GM12878 (cell line): ENCODE data around the gene SORCS2. TPM values are rescaled to one million over a fixed set of nuclear protein-coding genes. Genes with fewer than 3 reads are reported as not detected.

Experiments
- ATAC-seq: fragments of 200-7000 bp; cut with Tn5 transposase; 3 replicates; pipeline ENCODE4 v1.9.1; 2020; ENCODE audit warnings: mild to moderate bottlenecking, moderate library complexity
- BruUV-seq: library from RNA; stranded (reverse); fragments of 400-500 nt; replicated peaks from 2 replicates; lab custom pipeline; 2021; lab: Mats Ljungman, UMichigan
- CTCF ChIA-PET: fragments of 300-600 bp; sonication (Branson Sonifier 250); formaldehyde crosslinking; extraction: SDS; loops from one replicate; lab custom pipeline; 2021; ENCODE audit warnings: inconsistent platforms; lab: Yijun Ruan, JAX
- POLR2A ChIA-PET: fragments of 350-600 bp; formaldehyde crosslinking; extraction: SDS; loops from one replicate; lab custom pipeline; 2021; ENCODE audit warnings: inconsistent platforms; lab: Charles Lee
- RAD21 ChIA-PET: fragments of 300-600 bp; sonication (Branson Sonifier 250); formaldehyde crosslinking; loops from one replicate; lab custom pipeline; 2023; ENCODE audit warnings: antibody characterized with exemption; ENCODE audit not compliant: unreplicated experiment; lab: Charles Lee
- SMC1A ChIA-PET: fragments of 300-600 bp; sonication (Branson Sonifier 250); formaldehyde crosslinking; loops from one replicate; lab custom pipeline; 2023; ENCODE audit not compliant: unreplicated experiment, uncharacterized antibody; lab: Charles Lee
- DNase-seq: peaks from one replicate; pipeline ENCODE4 v3.0.0-alpha.2; 2011; ENCODE audit warnings: low read depth, low spot score
- FAIRE-seq: peaks from 3 replicates; lab custom pipeline; 2011; peaks lifted over from hg19 to GRCh38; lab: Jason Lieb, UNC
- H2AFZ ChIP-seq: 2 replicates; pipeline ENCODE4 v1.6.0; 2011; ENCODE audit warnings: low read depth, low read length, control low read depth; ENCODE audit not compliant: control insufficient read depth
- H3K27ac ChIP-seq: 2 replicates; pipeline ENCODE4 v1.5.1; 2011; ENCODE audit warnings: control low read depth; ENCODE audit not compliant: control insufficient read depth, insufficient read depth
- H3K27me3 ChIP-seq, 2 experiments: replicated peaks in 1 of 2; 2 replicates each; pipeline versions ENCODE4 v1.6.0 to v1.6.1; 2011; ENCODE audit warnings: low read length in 1 of 2; ENCODE audit not compliant: control insufficient read depth in 2 of 2, insufficient read depth in 2 of 2
- H3K36me3 ChIP-seq, 2 experiments: 2 replicates each; pipeline ENCODE4 v1.5.1; 2011; ENCODE audit warnings: low read length in 1 of 2; ENCODE audit not compliant: control insufficient read depth in 2 of 2, insufficient read depth in 2 of 2
- H3K4me1 ChIP-seq: 2 replicates; pipeline ENCODE4 v1.6.1; 2011; ENCODE audit warnings: mild to moderate bottlenecking, low read length, moderate library complexity, mixed read lengths; ENCODE audit not compliant: control insufficient read depth, insufficient read depth
- H3K4me2 ChIP-seq: 2 replicates; pipeline ENCODE4 v1.6.0; 2011; ENCODE audit warnings: control low read depth; ENCODE audit not compliant: control insufficient read depth, insufficient read depth
- H3K4me3 ChIP-seq: fragments of 200-600 bp; sonication (generic); 2 replicates; pipeline ENCODE4 v1.5.1; 2016
- H3K79me2 ChIP-seq: 2 replicates; pipeline ENCODE4 v1.6.0; 2011; ENCODE audit warnings: low read length; ENCODE audit not compliant: control insufficient read depth, insufficient read depth
- H3K9ac ChIP-seq: 2 replicates; pipeline ENCODE4 v1.8.0; 2011; ENCODE audit warnings: low read length, control low read depth, mixed read lengths; ENCODE audit not compliant: control insufficient read depth, insufficient read depth
- H3K9me3 ChIP-seq: replicated peaks from 3 replicates; pipeline ENCODE4 v1.5.1; 2011; ENCODE audit warnings: mild to moderate bottlenecking, low read length; ENCODE audit not compliant: control insufficient read depth, insufficient read depth
- H4K20me1 ChIP-seq: 2 replicates; pipeline ENCODE4 v1.6.0; 2011; ENCODE audit not compliant: control insufficient read depth, insufficient read depth
- BHLHE40 ChIP-seq, 2 experiments: fragments of 450-650 bp in 1 of 2; IDR thresholded peaks; 2 replicates each; pipeline ENCODE4 v1.6.1; 2011 to 2017; ENCODE audit warnings: low read depth in 2 of 2, borderline replicate concordance in 1 of 2, improper control_type of control experiment in 1 of 2, low read length in 1 of 2, mild to moderate bottlenecking in 1 of 2
- FOXM1 ChIP-seq: IDR thresholded peaks from 2 replicates; pipeline ENCODE4 v1.6.1; 2012; ENCODE audit warnings: low read depth, mild to moderate bottlenecking, inconsistent platforms, low read length, moderate library complexity
- SMAD5 ChIP-seq: IDR thresholded peaks from 2 replicates; pipeline ENCODE4 v1.6.1; 2016; ENCODE audit warnings: antibody characterized with exemption, low read depth
- SP1 ChIP-seq: IDR thresholded peaks from one replicate; pipeline ENCODE4 v1.6.1; 2011; ENCODE audit warnings: low read depth, low read length
- USF2 ChIP-seq: IDR thresholded peaks from 2 replicates; pipeline ENCODE4 v1.6.1; 2011; ENCODE audit warnings: low read depth, low read length, improper control_type of control experiment, borderline replicate concordance
- WGBS: methylation state at CpG from one replicate; pipeline ENCODE4 v1.1.6; 2016; ENCODE audit warnings: low lambda C conversion rate; ENCODE audit not compliant: insufficient replicate concordance, insufficient coverage; ENCODE audit errors: missing lambda C conversion rate; 5-methylcytosine and 5-hydroxymethylcytosine counted together
- in situ Hi-C: fragments of 300-500 bp; cut with MboI; formaldehyde crosslinking; loops from 9 replicates; pipeline ENCODE4 v1.14.3; 2018; ENCODE audit warnings: mixed read lengths
- intact Hi-C: fragments of 100-400 bp; cut with micrococcal nuclease; formaldehyde crosslinking; loops from one replicate; pipeline ENCODE4 v1.14.2; 2022; ENCODE audit not compliant: unreplicated experiment
- polyA plus RNA-seq, 11 experiments: library from polyadenylated mRNA; depleted of rRNA in 4 of 11; unstranded in 6 of 11; stranded (reverse) in 5 of 11; fragments of >200 nt; fragmentation: Nextera tagmentation in 4 of 11; fragmentation: Illumina TruSeq in 1 of 11; extraction: Ambion mirVana in 4 of 11; extraction: Trizol in 1 of 11; gene quantifications; 1 replicate in 1 of 11; 2 replicates in 10 of 11; pipeline versions ENCODE4 v1.2.1 to v1.2.3, GENCODE V29; 2011 to 2016; ENCODE audit warnings: inconsistent platforms in 2 of 11, missing spikeins in 2 of 11, low read depth in 1 of 11
- total RNA-seq, 4 experiments: library from RNA; depleted of rRNA in 3 of 4; stranded (reverse); fragments of >200 nt in 3 of 4; fragmentation: Illumina TruSeq in 1 of 4; extraction: Trizol in 1 of 4; gene quantifications; 2 replicates each; pipeline versions ENCODE4 v1.2.1 to v1.2.3, GENCODE V29; 2013 to 2021
- TF ChIP-seq, protein P1 (sequence below): fragments of 450-650 bp; formaldehyde crosslinking; IDR thresholded peaks from 2 replicates; pipeline ENCODE4 v1.5.0; 2022; ENCODE audit warnings: mild to moderate bottlenecking, missing genetic modification characterization
- TF ChIP-seq, protein P2 (sequence below): IDR thresholded peaks from 2 replicates; pipeline ENCODE4 v1.6.1; 2012; ENCODE audit warnings: low read depth, low read length, improper control_type of control experiment

The SORCS2 gene
- total and polyA plus RNA-seq, 10 of the 15 experiments (the other 5 are each of a cell fraction or from before 2014, with no cell fraction given), result 0.01 to 0.15 (median 0.05) TPM; not detected in 5

GRCh38 chr4:7287274-7287917 is 95.1 kb downstream of the SORCS2 start:
- Histone ChIP-seq H3K4me3 (no peak overlapping the region), H3K79me2 (no peaks in the 10 kb centered on the region), H3K4me1 (no peaks in the 10 kb centered on the region), H3K27me3 (peaks cover 0 to 3% of the 10 kb centered on the region in 2 experiments; a peak in 3 of 4 replicates), H4K20me1 (no peaks in the 10 kb centered on the region), H3K9ac (no peak overlapping the region), H2AFZ (no peak overlapping the region), H3K9me3 (no peaks in the 10 kb centered on the region), H3K36me3 (no peaks in the 10 kb centered on the region), H3K4me2 (no peak overlapping the region), H3K27ac (no peak overlapping the region)
- in situ Hi-C loops, result no loop called here
- no TSS peak for BruUV-seq
- no peak for DNase-seq
- ChIA-PET SMC1A (no interaction called here), POLR2A (no interaction called here), CTCF (no interaction called here), RAD21 (no interaction called here)
- 15% methylated on average over 20 of the region's 20 CpGs for WGBS
- intact Hi-C loops, result no loop called here
- TF ChIP-seq USF2 (no peak), SP1 (no peak), FOXM1 (no peak), SMAD5 (no peak), BHLHE40 (IDR thresholded peaks at IDR 0.05; ENCODE audit: borderline replicate concordance in 1 of 2, low read depth in 2 of 2, low read length in 1 of 2) (0 out of 4 replicates have a peak, but pooled peaks of 1 of the 2 experiments have one; percentile 33)
- TF ChIP-seq, protein P1, sequence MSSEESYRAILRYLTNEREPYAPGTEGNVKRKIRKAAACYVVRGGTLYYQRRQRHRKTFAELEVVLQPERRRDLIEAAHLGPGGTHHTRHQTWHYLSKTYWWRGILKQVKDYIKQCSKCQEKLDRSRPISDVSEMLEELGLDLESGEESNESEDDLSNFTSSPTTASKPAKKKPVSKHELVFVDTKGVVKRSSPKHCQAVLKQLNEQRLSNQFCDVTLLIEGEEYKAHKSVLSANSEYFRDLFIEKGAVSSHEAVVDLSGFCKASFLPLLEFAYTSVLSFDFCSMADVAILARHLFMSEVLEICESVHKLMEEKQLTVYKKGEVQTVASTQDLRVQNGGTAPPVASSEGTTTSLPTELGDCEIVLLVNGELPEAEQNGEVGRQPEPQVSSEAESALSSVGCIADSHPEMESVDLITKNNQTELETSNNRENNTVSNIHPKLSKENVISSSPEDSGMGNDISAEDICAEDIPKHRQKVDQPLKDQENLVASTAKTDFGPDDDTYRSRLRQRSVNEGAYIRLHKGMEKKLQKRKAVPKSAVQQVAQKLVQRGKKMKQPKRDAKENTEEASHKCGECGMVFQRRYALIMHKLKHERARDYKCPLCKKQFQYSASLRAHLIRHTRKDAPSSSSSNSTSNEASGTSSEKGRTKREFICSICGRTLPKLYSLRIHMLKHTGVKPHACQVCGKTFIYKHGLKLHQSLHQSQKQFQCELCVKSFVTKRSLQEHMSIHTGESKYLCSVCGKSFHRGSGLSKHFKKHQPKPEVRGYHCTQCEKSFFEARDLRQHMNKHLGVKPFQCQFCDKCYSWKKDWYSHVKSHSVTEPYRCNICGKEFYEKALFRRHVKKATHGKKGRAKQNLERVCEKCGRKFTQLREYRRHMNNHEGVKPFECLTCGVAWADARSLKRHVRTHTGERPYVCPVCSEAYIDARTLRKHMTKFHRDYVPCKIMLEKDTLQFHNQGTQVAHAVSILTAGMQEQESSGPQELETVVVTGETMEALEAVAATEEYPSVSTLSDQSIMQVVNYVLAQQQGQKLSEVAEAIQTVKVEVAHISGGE (CRISPR knock-in tag), result no peak
- TF ChIP-seq, protein P2, sequence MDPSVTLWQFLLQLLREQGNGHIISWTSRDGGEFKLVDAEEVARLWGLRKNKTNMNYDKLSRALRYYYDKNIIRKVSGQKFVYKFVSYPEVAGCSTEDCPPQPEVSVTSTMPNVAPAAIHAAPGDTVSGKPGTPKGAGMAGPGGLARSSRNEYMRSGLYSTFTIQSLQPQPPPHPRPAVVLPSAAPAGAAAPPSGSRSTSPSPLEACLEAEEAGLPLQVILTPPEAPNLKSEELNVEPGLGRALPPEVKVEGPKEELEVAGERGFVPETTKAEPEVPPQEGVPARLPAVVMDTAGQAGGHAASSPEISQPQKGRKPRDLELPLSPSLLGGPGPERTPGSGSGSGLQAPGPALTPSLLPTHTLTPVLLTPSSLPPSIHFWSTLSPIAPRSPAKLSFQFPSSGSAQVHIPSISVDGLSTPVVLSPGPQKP, result no peak
- FAIRE-seq, result no peak
- ATAC-seq, result no peak
